Transverse colon (tissue), 4 donors: Measurements from ENCODE around the gene KLHDC7B.

Experiments used
- POLR2A ChIP-seq: fragments of 450-650 bp; IDR thresholded peaks from one replicate; pipeline ENCODE4 v1.6.1; 2016; ENCODE audit warnings: antibody characterized with exemption, mild to moderate bottlenecking, moderate library complexity
- POLR2AphosphoS5 ChIP-seq, 3 donors: sonication (generic); formaldehyde crosslinking; IDR thresholded peaks; one replicate each; pipeline ENCODE4 v1.6.1; 2016; ENCODE audit warnings: antibody characterized with exemption in 3 of 3
- TF ChIP-seq, protein P1 (sequence below), 5 experiments: fragments of 200-600 bp in 3 of 5; fragments of 450-650 bp in 2 of 5; sonication (generic) in 3 of 5; IDR thresholded peaks; 1 replicate in 2 of 5; 2 replicates in 3 of 5; pipeline ENCODE4 v1.5.1; 2016 to 2017; ENCODE audit warnings: antibody characterized with exemption in 5 of 5, inconsistent platforms in 3 of 5, mild to moderate bottlenecking in 2 of 5, moderate library complexity in 1 of 5

DNA sequence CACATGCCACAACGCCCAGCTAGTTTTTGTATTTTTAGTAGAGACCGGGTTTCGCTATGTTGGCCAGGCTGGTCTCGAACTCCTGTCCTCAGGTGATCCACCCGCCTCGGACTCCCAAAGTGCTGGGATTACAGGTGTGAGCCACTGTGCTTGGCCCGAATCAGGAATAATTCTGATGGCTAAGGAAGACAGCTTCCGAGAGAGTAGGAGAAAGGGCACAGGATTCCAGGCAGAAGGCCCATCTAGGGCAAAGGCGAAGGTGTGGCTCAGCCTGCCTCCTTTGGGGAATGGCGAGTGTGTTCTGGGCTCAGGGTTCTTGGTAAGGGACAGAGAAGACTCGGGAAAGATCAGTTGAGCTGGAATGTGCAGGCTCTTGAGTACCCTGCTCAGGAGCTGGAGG, 18.6 kb downstream of the KLHDC7B start:
- TF ChIP-seq, protein P1, sequence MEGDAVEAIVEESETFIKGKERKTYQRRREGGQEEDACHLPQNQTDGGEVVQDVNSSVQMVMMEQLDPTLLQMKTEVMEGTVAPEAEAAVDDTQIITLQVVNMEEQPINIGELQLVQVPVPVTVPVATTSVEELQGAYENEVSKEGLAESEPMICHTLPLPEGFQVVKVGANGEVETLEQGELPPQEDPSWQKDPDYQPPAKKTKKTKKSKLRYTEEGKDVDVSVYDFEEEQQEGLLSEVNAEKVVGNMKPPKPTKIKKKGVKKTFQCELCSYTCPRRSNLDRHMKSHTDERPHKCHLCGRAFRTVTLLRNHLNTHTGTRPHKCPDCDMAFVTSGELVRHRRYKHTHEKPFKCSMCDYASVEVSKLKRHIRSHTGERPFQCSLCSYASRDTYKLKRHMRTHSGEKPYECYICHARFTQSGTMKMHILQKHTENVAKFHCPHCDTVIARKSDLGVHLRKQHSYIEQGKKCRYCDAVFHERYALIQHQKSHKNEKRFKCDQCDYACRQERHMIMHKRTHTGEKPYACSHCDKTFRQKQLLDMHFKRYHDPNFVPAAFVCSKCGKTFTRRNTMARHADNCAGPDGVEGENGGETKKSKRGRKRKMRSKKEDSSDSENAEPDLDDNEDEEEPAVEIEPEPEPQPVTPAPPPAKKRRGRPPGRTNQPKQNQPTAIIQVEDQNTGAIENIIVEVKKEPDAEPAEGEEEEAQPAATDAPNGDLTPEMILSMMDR (IDR thresholded peaks at IDR 0.05), result no peak
- TF ChIP-seq POLR2A (peak; percentile 70), POLR2AphosphoS5 (IDR thresholded peaks at IDR 0.05) (peak in 2 of 3 donors; percentile 69 to 70)
